ENCODE measurements around the gene LCOR. TPM values are rescaled to one million over a fixed set of nuclear protein-coding genes. Genes with fewer than 3 reads are reported as not detected.

Gene LCOR
- total and polyA plus RNA-seq, 4 donors: 2.5 to 31.2 (median 14.5) TPM

DNA sequence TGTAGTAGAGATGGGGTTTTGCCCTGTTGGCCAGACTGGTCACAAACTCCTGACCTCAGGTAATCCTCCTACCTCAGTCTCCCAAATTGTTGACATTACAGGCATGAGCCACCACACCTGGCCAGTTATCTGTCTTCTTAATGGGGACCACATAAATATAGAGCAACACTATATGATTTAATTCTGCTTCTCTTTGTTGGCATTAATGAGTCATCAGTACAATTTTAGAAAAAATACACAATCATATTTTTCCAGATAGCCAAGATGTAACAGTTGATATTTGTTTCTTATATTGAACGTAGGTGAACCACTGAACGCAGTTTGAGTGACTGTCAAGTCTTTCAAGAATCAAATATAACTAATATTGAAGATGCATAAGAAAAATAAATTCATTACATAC is 48.5 kb downstream of the LCOR start:
- Histone ChIP-seq H3K9me3 (ENCODE audit: control insufficient read depth in 4 of 4, low read length in 3 of 4) (no peaks in the 10 kb centered on the region), H3K4me3 (ENCODE audit: low read depth in 1 of 3, low read length in 3 of 3) (no peak overlapping the region), H3K9ac (ENCODE audit: low read depth in 1 of 2, low read length in 2 of 2) (no peak overlapping the region), H3K27me3 (ENCODE audit: control insufficient read depth in 4 of 4, insufficient read depth in 4 of 4, low read length in 3 of 4) (no peaks in the 10 kb centered on the region), H3K36me3 (ENCODE audit: control insufficient read depth in 4 of 4, insufficient read depth in 3 of 4, low read depth in 1 of 4, low read length in 3 of 4) (no peaks in the 10 kb centered on the region), H3K27ac (ENCODE audit: low read depth in 1 of 2, low read length in 2 of 2) (no peak overlapping the region), H3K4me1 (ENCODE audit: control insufficient read depth in 4 of 4, insufficient read depth in 4 of 4, low read length in 3 of 4) (peaks cover 3 to 11% (median 10%) of the 10 kb centered on the region in 4 donors)
- WGBS: over 99% methylated on average over 2 of the region's 2 CpGs
- no peak for DNase-seq (ENCODE audit: low spot score)
- TF ChIP-seq, protein P1, sequence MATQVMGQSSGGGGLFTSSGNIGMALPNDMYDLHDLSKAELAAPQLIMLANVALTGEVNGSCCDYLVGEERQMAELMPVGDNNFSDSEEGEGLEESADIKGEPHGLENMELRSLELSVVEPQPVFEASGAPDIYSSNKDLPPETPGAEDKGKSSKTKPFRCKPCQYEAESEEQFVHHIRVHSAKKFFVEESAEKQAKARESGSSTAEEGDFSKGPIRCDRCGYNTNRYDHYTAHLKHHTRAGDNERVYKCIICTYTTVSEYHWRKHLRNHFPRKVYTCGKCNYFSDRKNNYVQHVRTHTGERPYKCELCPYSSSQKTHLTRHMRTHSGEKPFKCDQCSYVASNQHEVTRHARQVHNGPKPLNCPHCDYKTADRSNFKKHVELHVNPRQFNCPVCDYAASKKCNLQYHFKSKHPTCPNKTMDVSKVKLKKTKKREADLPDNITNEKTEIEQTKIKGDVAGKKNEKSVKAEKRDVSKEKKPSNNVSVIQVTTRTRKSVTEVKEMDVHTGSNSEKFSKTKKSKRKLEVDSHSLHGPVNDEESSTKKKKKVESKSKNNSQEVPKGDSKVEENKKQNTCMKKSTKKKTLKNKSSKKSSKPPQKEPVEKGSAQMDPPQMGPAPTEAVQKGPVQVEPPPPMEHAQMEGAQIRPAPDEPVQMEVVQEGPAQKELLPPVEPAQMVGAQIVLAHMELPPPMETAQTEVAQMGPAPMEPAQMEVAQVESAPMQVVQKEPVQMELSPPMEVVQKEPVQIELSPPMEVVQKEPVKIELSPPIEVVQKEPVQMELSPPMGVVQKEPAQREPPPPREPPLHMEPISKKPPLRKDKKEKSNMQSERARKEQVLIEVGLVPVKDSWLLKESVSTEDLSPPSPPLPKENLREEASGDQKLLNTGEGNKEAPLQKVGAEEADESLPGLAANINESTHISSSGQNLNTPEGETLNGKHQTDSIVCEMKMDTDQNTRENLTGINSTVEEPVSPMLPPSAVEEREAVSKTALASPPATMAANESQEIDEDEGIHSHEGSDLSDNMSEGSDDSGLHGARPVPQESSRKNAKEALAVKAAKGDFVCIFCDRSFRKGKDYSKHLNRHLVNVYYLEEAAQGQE (IDR thresholded peaks at IDR 0.05): no peak

DNA sequence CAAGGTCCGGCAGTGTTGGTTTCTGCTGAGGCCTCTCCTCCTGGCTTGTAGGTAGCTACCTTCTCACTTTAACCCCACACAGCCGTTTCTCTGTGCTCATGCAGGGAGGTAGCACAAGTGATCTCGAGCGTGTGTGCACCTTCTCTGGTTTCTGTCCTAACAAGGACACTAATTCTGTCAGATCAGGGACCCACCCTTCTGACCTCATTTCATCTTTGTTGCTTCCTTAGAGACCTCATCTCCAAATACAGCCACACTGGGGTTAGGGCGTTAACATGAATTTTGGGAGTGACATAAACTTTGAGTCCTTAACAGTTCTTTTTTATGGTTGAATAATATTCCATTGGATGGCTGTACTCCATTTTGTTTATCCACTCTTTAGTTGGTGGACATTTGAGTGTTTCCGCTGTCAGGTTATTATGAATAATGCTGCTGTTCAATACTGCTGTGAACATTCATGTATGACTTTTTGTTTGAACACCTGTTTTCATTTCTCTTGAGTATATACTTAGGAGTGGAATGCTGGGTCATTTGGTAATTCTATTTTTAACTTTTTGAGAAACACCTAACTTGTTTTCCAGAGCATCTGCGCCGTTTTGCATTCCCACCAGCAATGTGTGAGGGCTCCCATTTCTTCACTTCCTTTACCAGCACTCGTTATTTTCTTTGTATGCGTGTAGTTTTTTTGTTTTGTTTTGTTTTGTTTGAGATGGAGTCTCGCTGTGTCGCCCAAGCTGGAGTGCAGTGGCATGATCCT is 57.5 kb downstream of the LCOR start:
- H3K27ac ChIP-seq (ENCODE audit: low read depth in 1 of 2, low read length in 2 of 2): peak overlapping the region in 1 of 2 donors; percentile 30
- H3K27me3 ChIP-seq (ENCODE audit: control insufficient read depth in 4 of 4, insufficient read depth in 4 of 4, low read length in 3 of 4): no peaks in the 10 kb centered on the region
- H3K4me1 ChIP-seq (ENCODE audit: control insufficient read depth in 4 of 4, insufficient read depth in 4 of 4, low read length in 3 of 4): peaks cover 0 to 18% (median 14%) of the 10 kb centered on the region in 4 donors
- no peak overlapping the region for H3K9ac ChIP-seq (ENCODE audit: low read depth in 1 of 2, low read length in 2 of 2)
- TF ChIP-seq FOXA1 (IDR thresholded peaks at IDR 0.05) (no peak), GABPA (IDR thresholded peaks at IDR 0.05 in 1 of 2, conservative IDR thresholded peaks at IDR 0.05 in 1 of 2) (no peak), NR2F2 (IDR thresholded peaks at IDR 0.05) (no peak), RAD21 (IDR thresholded peaks at IDR 0.05) (no peak), FOXA2 (IDR thresholded peaks at IDR 0.05) (no peak), EGR1 (IDR thresholded peaks at IDR 0.05; ENCODE audit: low read depth in 2 of 2) (no peak), HNF4A (conservative IDR thresholded peaks at IDR 0.05) (no peak), TAF1 (conservative IDR thresholded peaks at IDR 0.05) (no peak), YY1 (IDR thresholded peaks at IDR 0.05) (no peak), HNF4G (IDR thresholded peaks at IDR 0.05) (no peak), SP1 (IDR thresholded peaks at IDR 0.05) (no peak), RXRA (IDR thresholded peaks at IDR 0.05) (no peak)
- TF ChIP-seq, protein P2, sequence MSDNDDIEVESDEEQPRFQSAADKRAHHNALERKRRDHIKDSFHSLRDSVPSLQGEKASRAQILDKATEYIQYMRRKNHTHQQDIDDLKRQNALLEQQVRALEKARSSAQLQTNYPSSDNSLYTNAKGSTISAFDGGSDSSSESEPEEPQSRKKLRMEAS (IDR thresholded peaks at IDR 0.05): no peak
- TF ChIP-seq, protein P3, sequence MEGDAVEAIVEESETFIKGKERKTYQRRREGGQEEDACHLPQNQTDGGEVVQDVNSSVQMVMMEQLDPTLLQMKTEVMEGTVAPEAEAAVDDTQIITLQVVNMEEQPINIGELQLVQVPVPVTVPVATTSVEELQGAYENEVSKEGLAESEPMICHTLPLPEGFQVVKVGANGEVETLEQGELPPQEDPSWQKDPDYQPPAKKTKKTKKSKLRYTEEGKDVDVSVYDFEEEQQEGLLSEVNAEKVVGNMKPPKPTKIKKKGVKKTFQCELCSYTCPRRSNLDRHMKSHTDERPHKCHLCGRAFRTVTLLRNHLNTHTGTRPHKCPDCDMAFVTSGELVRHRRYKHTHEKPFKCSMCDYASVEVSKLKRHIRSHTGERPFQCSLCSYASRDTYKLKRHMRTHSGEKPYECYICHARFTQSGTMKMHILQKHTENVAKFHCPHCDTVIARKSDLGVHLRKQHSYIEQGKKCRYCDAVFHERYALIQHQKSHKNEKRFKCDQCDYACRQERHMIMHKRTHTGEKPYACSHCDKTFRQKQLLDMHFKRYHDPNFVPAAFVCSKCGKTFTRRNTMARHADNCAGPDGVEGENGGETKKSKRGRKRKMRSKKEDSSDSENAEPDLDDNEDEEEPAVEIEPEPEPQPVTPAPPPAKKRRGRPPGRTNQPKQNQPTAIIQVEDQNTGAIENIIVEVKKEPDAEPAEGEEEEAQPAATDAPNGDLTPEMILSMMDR (IDR thresholded peaks at IDR 0.05; ENCODE audit: low read depth, low read length, missing input control): no peak
- TF ChIP-seq, protein P4, sequence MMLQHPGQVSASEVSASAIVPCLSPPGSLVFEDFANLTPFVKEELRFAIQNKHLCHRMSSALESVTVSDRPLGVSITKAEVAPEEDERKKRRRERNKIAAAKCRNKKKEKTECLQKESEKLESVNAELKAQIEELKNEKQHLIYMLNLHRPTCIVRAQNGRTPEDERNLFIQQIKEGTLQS (IDR thresholded peaks at IDR 0.05): no peak
- TF ChIP-seq, protein P5, sequence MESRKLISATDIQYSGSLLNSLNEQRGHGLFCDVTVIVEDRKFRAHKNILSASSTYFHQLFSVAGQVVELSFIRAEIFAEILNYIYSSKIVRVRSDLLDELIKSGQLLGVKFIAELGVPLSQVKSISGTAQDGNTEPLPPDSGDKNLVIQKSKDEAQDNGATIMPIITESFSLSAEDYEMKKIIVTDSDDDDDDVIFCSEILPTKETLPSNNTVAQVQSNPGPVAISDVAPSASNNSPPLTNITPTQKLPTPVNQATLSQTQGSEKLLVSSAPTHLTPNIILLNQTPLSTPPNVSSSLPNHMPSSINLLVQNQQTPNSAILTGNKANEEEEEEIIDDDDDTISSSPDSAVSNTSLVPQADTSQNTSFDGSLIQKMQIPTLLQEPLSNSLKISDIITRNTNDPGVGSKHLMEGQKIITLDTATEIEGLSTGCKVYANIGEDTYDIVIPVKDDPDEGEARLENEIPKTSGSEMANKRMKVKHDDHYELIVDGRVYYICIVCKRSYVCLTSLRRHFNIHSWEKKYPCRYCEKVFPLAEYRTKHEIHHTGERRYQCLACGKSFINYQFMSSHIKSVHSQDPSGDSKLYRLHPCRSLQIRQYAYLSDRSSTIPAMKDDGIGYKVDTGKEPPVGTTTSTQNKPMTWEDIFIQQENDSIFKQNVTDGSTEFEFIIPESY (IDR thresholded peaks at IDR 0.05): no peak
- H3K4me3 ChIP-seq (ENCODE audit: low read depth in 1 of 3, low read length in 3 of 3): no peak overlapping the region
- no peaks in the 10 kb centered on the region for H3K9me3 ChIP-seq (ENCODE audit: control insufficient read depth in 4 of 4, low read length in 3 of 4)
- DNase-seq (ENCODE audit: low spot score): no peak
- whole genome bisulfite sequencing: 90% methylated on average over 12 of the region's 12 CpGs
- peaks cover 0 to 3% (median 1%) of the 10 kb centered on the region in 4 donors for H3K36me3 ChIP-seq (ENCODE audit: control insufficient read depth in 4 of 4, insufficient read depth in 3 of 4, low read depth in 1 of 4, low read length in 3 of 4)
